Subcutaneous abdominal adipose tissue (tissue), 5 donors: ENCODE measurements around the gene SPTBN1.

Source experiments
- H3K27ac ChIP-seq: one replicate; pipeline ENCODE4 v1.7.0; 2013; ENCODE audit warnings: low read depth, mild to moderate bottlenecking, inconsistent platforms, low read length, moderate library complexity
- H3K27me3 ChIP-seq, 5 donors: one replicate each; pipeline ENCODE4 v1.7.0; 2013; ENCODE audit warnings: low read length in 5 of 5, inconsistent platforms in 1 of 5; ENCODE audit not compliant: control insufficient read depth in 5 of 5, insufficient read depth in 4 of 5
- H3K36me3 ChIP-seq, 5 donors: one replicate each; pipeline ENCODE4 v1.7.0; 2013; ENCODE audit warnings: low read length in 5 of 5; ENCODE audit not compliant: control insufficient read depth in 5 of 5, insufficient read depth in 5 of 5
- H3K4me1 ChIP-seq, 5 donors: one replicate each; pipeline ENCODE4 v1.7.0; 2013; ENCODE audit warnings: low read length in 5 of 5, mild to moderate bottlenecking in 3 of 5, moderate library complexity in 1 of 5; ENCODE audit not compliant: control insufficient read depth in 5 of 5, insufficient read depth in 5 of 5
- H3K4me3 ChIP-seq, 5 donors: one replicate each; pipeline ENCODE4 v1.7.0; 2013; ENCODE audit warnings: low read length in 5 of 5, low read depth in 1 of 5
- H3K9ac ChIP-seq, 5 donors: one replicate each; pipeline ENCODE4 v1.7.0; 2013; ENCODE audit warnings: low read length in 5 of 5, mild to moderate bottlenecking in 4 of 5, moderate library complexity in 3 of 5
- H3K9me3 ChIP-seq, 5 donors: one replicate each; pipeline ENCODE4 v1.7.0; 2013; ENCODE audit warnings: low read length in 5 of 5; ENCODE audit not compliant: control insufficient read depth in 5 of 5
- donor health status: healthy.
- donor health status: healthy.
- donor health status: healthy.
- donor health status: healthy.
- donor health status: healthy.

The SPTBN1 gene

DNA sequence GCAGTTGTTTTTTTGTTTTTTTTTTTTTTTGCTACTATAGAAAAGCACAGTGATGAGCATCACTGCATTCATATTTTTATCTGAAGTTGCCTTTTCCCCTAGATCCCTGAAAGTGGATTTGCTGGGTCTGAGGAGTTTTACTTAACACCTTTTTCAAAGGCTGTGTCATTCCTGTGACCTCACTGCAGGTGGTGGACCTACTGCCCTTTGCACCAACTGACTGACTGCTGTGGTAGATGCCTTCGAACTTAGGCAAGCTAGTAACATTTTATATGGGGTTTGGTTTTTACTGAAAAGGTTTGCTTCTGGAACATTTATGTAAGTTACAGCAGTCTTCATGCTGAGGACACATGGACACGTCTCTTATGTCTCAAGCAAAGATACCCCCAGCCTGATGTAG is 36.2 kb downstream of the SPTBN1 start:
- no peaks in the 10 kb centered on the region for H3K27me3 ChIP-seq
- H3K9me3 ChIP-seq, result no peaks in the 10 kb centered on the region
- peaks cover 0 to 11% (median 7%) of the 10 kb centered on the region in 5 donors for H3K36me3 ChIP-seq
- H3K4me1 ChIP-seq, result peaks cover 0 to 24% (median 19%) of the 10 kb centered on the region in 5 donors
- H3K27ac ChIP-seq, result peak overlapping the region; percentile 48
- H3K4me3 ChIP-seq, result no peak overlapping the region
- no peak overlapping the region for H3K9ac ChIP-seq

DNA sequence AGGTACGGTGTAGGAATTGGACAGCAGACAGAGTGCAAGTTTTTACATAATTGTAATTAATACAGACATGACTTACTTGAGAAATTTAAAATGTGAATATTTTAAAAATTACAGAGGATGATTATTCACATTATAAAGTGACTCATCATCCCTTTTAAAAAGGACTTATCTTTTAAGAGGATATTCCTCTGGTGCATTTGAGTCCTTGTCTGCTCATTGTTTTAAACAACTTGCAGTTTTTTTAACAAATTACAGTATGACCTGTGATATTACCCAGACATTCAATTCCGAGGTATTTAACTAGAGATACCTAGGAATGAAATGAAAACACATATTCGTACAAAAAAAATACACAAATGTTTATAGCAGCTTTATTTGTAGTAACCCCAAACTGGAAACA is 38.0 kb downstream of the SPTBN1 start:
- Histone ChIP-seq H3K9ac (no peak overlapping the region), H3K9me3 (no peaks in the 10 kb centered on the region), H3K4me3 (no peak overlapping the region), H3K36me3 (peaks cover 0 to 11% (median 7%) of the 10 kb centered on the region in 5 donors), H3K27ac (peak overlapping the region; percentile 60), H3K4me1 (peaks cover 4 to 39% (median 36%) of the 10 kb centered on the region in 5 donors), H3K27me3 (no peaks in the 10 kb centered on the region)

- H3K36me3 ChIP-seq, result peaks cover 0 to 11% (median 7%) of the 10 kb centered on the region in 5 donors
- no peak overlapping the region for H3K9ac ChIP-seq
- no peaks in the 10 kb centered on the region for H3K9me3 ChIP-seq
- H3K4me1 ChIP-seq, result peaks cover 20 to 60% (median 55%) of the 10 kb centered on the region in 5 donors
- H3K4me3 ChIP-seq, result no peak overlapping the region
- H3K27ac ChIP-seq, result peak overlapping the region; percentile 92
- no peaks in the 10 kb centered on the region for H3K27me3 ChIP-seq
Observed at GRCh38 chr2:54496920-54497319, 40.8 kb downstream of the SPTBN1 start.

DNA sequence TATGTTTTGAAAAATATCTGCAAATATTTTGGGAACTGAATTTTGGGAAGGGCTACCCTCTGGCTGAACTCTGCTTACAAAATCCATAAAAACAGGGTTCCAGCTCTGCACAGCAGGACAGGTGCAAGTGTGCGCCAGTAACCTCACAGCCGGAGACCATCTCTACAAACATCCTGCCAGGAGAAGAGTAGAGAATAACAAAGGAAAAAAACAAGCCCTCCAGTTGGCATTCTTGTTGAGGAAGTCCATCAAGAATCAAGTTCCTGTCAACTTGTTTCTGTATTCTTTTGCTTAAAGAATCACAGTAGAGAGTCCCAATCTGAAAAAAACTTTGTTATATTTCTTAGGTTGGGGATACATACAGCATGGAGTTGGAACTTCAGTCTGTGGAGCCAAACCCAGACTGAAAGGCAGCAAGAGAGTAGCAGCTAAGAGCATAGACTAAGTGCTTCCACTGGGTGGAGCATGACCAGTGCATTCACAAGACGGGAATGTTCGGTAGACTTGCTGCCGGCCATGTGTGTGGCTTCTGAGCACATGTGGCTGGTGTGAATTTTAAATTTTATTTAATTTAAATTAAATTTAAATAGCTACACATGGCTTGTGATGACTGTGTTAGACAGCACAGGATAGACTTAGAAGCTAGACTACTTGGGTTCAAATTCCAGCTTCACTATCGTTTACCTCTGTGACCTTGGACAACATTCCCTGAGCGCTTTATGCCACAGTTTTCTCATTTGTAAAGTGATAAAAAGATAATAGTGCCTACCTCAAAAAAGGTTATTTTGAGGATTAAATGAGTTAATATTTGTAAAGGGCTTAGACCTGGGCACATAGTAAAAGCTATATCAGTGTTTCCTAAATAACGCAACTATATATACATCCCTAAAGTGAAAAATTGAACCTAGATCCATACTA is 41.9 kb downstream of the SPTBN1 start:
- no peak overlapping the region for H3K9ac ChIP-seq
- peaks cover 25 to 66% (median 63%) of the 10 kb centered on the region in 5 donors for H3K4me1 ChIP-seq

GRCh38 chr2:54499661-54500060 is 43.5 kb downstream of the SPTBN1 start:
- H3K27ac ChIP-seq, result peak overlapping the region; percentile 92
- H3K9ac ChIP-seq, result peak overlapping the region in 1 of 5 donors; percentile 21
- no peaks in the 10 kb centered on the region for H3K27me3 ChIP-seq
- peaks cover 26 to 76% (median 75%) of the 10 kb centered on the region in 5 donors for H3K4me1 ChIP-seq
- H3K4me3 ChIP-seq, result no peak overlapping the region
- H3K9me3 ChIP-seq, result no peaks in the 10 kb centered on the region
- H3K36me3 ChIP-seq, result peaks cover 0 to 4% (median 3%) of the 10 kb centered on the region in 5 donors

More for the DNA sequence above, 41.9 kb downstream of the SPTBN1 start:
- Histone ChIP-seq H3K27me3 (no peaks in the 10 kb centered on the region), H3K27ac (peak overlapping the region; percentile 92), H3K4me3 (no peak overlapping the region), H3K9me3 (no peaks in the 10 kb centered on the region), H3K36me3 (peaks cover 0 to 8% (median 7%) of the 10 kb centered on the region in 5 donors)

DNA sequence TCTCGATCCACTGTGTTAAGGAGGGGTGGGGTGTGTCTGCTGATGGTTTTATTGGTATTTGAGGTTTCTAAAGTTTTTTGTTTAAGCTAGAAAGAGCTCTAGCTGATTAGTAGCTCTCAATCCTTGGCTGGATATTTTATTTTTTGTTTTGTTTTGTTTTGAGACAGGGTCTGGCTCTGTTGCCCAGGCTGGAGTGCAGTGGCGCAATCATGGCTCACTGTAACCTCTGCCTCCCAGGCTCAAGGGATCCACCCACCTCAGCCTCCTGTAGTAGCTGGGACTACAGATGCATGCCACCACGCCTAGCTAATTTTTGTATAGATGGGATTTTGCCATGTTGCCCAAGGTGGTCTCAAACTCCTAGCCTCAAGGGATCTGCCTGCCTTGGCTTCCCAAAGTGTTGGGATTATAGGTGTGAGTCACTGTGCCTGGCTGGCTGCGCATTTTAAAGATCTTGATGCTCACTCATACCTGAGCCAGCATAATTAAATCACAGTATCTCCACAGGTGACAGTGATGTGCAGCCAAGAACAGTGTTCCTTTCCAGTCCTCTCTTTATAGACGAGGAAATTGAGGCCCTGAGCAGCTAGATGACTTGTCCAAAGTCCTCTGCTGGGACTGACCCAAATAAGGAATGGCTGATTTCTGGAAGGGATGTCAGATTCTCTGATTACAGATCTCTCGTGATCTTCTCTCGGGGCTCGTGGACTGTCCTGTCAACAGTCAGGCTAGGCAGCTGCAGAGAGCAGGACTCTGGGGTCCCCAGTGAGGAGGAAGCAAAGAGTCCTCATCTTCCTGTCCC is 44.5 kb downstream of the SPTBN1 start:
- no peak overlapping the region for H3K4me3 ChIP-seq
- H3K9ac ChIP-seq, result peak overlapping the region in 3 of 5 donors; percentile 1 to 57 (median 6)
- H3K27ac ChIP-seq, result peak overlapping the region; percentile 92
- no peaks in the 10 kb centered on the region for H3K36me3 ChIP-seq
- no peaks in the 10 kb centered on the region for H3K27me3 ChIP-seq
- H3K9me3 ChIP-seq, result no peaks in the 10 kb centered on the region
- peaks cover 28 to 83% (median 77%) of the 10 kb centered on the region in 5 donors for H3K4me1 ChIP-seq

DNA sequence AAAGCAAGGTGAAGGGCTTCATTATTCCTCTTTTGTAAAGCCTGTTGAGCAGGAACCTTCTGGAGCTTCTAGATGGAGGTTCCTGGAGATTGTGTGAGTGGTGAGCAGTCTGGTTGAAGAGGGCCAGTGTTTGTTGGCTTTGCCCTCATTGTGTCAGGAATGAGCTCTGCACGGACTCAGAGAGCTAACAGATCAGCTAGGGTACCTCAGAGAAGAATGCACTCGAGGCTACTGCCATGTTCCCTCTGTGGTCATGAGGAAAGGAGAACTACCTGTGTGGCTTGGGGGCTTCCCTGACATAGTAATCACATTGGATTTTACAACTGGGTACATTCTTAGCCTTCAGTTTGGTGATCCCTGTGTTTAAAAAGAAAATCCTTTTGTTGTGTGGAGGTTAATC is 46.6 kb downstream of the SPTBN1 start:
- H3K4me3 ChIP-seq, result no peak overlapping the region
- H3K9ac ChIP-seq, result no peak overlapping the region
- H3K9me3 ChIP-seq, result no peaks in the 10 kb centered on the region
- H3K27ac ChIP-seq, result peak overlapping the region; percentile 92
- no peaks in the 10 kb centered on the region for H3K27me3 ChIP-seq
- H3K4me1 ChIP-seq, result peaks cover 28 to 74% (median 69%) of the 10 kb centered on the region in 5 donors
- H3K36me3 ChIP-seq, result no peaks in the 10 kb centered on the region

DNA sequence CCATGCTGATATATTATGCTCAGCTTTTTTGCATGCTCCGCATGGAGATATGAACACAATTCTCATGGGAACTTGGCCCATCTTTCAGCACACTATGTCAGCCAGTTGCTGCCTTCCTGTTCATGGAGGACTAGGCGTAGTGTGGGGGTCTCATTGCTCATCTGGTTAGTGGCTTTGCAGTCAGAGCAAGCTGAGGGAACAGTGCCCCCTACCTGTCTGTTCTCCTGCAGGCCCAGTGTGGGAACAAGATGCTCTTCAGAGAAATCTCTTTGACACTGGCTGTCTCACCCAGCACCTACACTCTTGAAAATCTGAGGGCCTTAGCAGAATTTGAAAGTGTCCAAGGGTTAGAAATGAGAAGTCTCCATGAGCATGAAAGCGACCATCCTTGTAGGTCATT is 47.1 kb downstream of the SPTBN1 start:
- no peaks in the 10 kb centered on the region for H3K27me3 ChIP-seq
- peak overlapping the region; percentile 92 for H3K27ac ChIP-seq
- H3K4me1 ChIP-seq, result peaks cover 28 to 69% (median 65%) of the 10 kb centered on the region in 5 donors
- H3K9me3 ChIP-seq, result no peaks in the 10 kb centered on the region
- H3K4me3 ChIP-seq, result no peak overlapping the region
- H3K36me3 ChIP-seq, result no peaks in the 10 kb centered on the region
- H3K9ac ChIP-seq, result no peak overlapping the region

GRCh38 chr2:54503828-54504227 is 47.7 kb downstream of the SPTBN1 start:
- Histone ChIP-seq H3K36me3 (no peaks in the 10 kb centered on the region), H3K9ac (no peak overlapping the region), H3K9me3 (no peaks in the 10 kb centered on the region), H3K4me3 (no peak overlapping the region), H3K27me3 (no peaks in the 10 kb centered on the region), H3K27ac (peak overlapping the region; percentile 92), H3K4me1 (peaks cover 27 to 66% (median 60%) of the 10 kb centered on the region in 5 donors)
